GM19372 (cell line): ENCODE results near the gene PSMD1.

Source experiments
- ATAC-seq: cut with Tn5 transposase; IDR thresholded peaks from one replicate; pipeline ENCODE4 v1.9.1; 2021; ENCODE audit warnings: mild to moderate bottlenecking, low read depth, moderate library complexity; ENCODE audit not compliant: unreplicated experiment

Gene PSMD1

DNA sequence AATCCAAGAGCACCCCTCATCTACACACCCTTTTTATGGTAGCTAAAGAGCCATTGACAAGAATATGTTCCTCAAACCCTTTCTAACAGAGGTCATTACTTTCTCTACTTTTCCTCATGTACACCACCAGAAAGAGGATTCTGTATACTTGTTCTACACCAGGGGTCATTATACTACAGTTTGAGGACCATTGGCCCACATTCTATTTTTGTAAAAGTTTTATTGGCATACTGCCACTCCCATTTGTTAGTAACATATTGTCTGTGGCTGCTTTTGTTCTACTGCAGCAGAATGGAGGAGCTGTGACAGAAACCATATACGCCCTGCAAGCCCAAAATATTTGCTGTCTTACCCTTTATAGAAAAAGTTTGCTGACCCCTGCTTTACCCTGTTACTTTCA is 53.9 kb downstream of the PSMD1 start:
- ATAC-seq: no peak

GRCh38 chr2:231111987-231112386 is 55.3 kb downstream of the PSMD1 start:
- no peak for ATAC-seq

DNA sequence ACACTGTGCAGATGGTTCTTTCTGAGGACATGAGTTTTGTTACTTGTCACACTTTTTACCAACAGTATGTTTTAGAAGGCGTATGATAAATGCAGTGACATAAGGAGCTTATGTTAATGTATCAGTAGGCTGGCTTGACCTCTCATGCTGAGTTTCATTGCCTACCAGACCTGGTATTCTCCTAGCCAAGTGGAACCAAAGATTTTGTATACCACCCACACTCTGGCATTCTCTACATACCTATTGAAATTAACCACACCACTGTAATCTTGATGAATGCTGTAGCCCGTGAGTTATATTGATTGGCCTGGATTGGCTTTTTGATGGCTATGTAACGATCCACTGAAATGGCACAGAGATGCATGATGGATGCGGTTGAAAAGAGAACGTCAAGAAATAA is 56.8 kb downstream of the PSMD1 start:
- ATAC-seq: no peak

DNA sequence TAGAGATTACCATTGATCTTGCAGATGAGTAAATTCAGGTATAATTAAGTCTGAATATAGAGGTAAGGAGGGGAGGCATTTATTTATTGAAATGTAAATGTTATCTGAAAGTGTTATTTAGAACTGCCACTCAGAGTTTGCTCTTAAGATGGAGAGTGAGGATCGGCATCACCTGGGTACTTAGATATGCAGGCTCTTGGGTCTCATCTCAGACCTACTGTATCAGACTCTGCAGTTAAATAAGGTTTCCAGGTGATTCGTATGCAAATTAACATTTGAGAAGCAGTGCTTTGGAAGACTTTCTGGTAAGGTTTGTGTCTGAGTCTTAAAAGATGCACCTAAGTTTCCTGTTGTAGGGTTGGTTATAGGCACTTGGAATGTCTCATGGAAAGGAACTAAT is 59.0 kb downstream of the PSMD1 start:
- no peak for ATAC-seq

DNA sequence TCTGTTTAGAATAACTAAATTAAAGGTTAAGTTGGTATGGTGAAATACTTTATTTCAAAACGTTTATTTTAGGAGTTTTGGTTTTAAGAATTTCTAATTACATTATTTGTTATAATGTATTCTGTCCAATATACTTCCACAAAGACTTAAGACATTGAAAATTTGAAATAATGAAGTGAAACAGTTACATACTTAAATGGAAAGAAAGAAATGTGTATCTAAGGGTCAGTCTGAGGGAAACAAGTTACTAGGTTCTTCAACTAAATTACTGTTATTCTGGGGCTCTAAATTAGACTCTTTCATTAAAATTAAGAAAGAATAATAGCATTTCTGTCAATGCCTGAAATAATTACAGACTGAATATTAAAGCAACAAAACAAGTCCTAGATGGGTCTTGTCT is 60.5 kb downstream of the PSMD1 start:
- ATAC-seq: no peak

GRCh38 chr2:231117922-231118613 is 61.4 kb downstream of the PSMD1 start:
- ATAC-seq: no peak

DNA sequence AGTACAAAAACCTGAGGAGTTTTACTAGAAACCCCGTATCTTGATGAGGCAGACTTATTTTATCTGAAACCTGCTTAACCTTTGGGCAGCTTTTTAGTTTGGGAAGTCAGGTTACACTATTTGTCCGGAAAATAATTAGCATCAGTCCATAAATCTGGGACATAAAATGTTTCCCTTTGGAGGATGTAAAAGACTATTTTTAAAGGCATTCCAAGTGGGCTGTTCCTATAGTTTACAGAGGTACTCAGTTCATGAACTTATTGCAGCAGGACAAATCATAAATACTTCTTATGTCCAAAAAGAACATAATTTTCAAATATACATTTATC is 61.9 kb downstream of the PSMD1 start:
- ATAC-seq: no peak

GRCh38 chr2:231123362-231123898 is 66.8 kb downstream of the PSMD1 start:
- ATAC-seq: no peak

DNA sequence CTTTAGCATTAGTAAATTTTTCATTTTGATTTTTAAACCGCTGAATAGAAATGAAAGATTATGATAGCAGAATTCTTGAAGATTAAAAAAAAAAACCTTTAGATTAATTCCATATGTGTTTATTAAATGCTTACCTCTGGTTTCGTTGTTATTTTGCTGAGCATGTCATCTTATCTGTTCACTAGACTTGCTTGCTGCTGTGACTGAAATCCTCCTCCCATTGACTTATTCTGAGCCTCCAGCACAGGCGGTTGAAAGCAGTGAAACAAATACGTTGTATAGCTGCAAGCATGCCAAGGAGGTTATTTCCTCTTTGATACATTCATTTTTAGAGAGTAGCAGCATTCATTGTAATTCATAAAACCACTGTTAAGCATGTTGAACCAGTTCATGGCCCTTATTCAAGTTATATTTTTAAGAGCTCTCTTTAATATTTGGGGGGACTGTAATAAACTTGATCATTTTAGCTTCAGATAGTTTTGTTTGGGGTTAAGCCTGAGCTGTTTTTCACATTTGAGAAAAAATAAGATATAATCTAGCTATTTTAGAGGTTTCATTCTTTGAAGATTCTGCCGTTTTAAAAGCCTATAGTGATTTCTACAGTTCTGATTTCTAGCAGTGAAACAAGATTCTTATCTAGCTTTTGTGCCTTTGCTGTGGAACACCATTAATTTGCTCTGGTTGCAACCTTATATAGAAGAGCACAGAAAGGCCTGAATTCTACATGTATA is 68.3 kb downstream of the PSMD1 start, which contains the start of gene HTR2B:
Gene HTR2B, minus strand, starts transcription at position 205 of the 731 bp plus-strand sequence. CDS start 1,278 bp downstream, outside the sequence.
- ATAC-seq: no peak

GRCh38 chr2:231126123-231126522 is 69.5 kb downstream of the PSMD1 start:
- ATAC-seq: no peak

- ATAC-seq: no peak
These were observed 70.8 kb downstream of the PSMD1 start for GRCh38 chr2:231127480-231127879.

- ATAC-seq: no peak
These were observed 71.3 kb downstream of the PSMD1 start for GRCh38 chr2:231127936-231128335.

- no peak for ATAC-seq
These were observed 71.9 kb downstream of the PSMD1 start for GRCh38 chr2:231128541-231128940.

GRCh38 chr2:231129216-231129615 is 72.5 kb downstream of the PSMD1 start:
- no peak for ATAC-seq

DNA sequence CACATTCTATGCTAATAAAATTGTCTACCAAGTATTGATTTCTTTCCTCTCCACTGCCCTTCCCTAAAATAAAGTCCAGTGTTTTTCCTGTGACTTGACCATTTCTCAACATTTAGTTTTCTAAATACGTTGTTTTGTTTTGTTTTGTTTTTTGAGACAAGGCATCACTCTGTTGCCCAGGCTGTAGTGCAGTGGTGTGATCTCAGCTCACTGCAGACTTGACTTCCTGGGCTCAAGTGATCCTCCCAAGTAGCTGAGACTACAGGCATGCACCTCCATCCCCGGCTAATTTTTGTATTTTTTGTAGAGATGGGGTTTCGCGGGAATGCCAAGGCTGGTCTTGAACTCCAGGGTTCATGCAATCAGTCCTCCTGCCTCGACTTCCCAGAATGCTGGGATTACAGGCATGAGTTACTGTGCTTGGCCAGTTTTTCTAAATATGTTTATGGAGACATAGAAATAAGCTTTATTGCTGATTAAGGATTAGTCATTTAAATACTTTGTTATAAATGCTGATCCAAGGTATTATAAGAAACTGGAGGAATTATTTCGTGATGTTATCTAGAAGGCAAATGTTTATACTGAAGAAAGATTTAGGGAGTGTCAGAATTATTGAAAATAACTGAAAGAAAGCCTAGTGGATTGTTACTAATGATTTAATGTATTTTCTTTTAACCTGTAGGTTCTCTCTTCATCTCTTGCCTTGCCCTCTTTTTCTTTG is 73.8 kb downstream of the PSMD1 start:
- ATAC-seq: no peak

DNA sequence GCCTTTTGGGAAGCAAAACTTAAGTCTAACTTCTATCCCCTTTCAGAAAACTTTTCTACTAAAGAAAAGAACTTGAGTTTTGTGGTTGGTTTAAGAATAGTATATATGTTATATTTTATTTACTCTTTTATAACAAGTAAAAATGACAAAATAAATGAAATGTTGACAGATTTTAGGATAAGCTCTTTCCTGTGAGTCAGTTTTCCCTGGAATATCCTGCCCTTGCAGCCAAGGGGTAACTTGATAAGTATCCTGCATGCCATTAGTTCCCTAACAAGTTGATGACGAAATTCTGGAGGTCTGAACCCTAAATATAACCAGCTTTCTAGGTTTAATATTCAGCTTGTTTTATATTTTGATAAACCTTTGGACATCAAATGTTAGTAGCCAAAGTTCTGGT is 75.5 kb downstream of the PSMD1 start:
- ATAC-seq: no peak

GRCh38 chr2:231133365-231134099 is 76.9 kb downstream of the PSMD1 start:
- no peak for ATAC-seq

GRCh38 chr2:231134910-231135655 is 78.4 kb downstream of the PSMD1 start:
- ATAC-seq: no peak

GRCh38 chr2:231138699-231139098 is 82.0 kb downstream of the PSMD1 start:
- ATAC-seq: no peak

DNA sequence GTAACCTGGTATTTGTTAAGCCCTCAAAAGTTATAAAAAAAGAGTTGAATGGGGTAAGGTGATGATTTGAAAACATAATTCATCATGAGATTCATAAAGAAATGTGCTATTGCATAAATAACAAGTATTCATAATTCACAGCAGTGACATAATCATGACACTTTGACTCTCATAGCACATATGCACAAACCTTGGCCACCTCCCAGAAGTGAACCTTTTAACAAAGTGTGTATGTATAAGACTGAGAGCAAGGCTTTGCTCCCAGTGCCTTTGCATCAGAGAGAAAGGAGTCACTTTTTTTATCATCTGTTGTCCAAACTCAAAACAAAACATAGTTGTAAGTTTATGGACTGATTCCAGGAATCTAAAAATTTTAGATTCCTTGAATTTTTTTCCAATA is 83.1 kb downstream of the PSMD1 start:
- no peak for ATAC-seq
